ENCODE results near the gene MFAP2. TPM values are rescaled to one million over a fixed set of nuclear protein-coding genes. Genes with fewer than 3 reads are reported as not detected.

The MFAP2 gene
- total RNA-seq, 4 donors from 2014 or later, result 5.9 to 26.6 (median 13.5) TPM

- no peaks in the 10 kb centered on the region for H3K27me3 ChIP-seq
- peaks cover 0 to 53% (median 18%) of the 10 kb centered on the region in 4 donors for H3K4me1 ChIP-seq
- WGBS, 2 donors, result 64 to 70% methylated on average over 4 of the region's 4 CpGs
- no peak overlapping the region for H3K4me3 ChIP-seq
- peak overlapping the region in 1 of 4 donors; percentile 22 for H3K27ac ChIP-seq
- peaks cover 0 to 13% (median 5%) of the 10 kb centered on the region in 3 donors for H3K36me3 ChIP-seq
- TF ChIP-seq EP300 (IDR thresholded peaks at IDR 0.05) (no peak), POLR2A (IDR thresholded peaks at IDR 0.05) (no peak)
- no peak for DNase-seq (ENCODE audit: low spot score in 2 of 2)
- H3K9me3 ChIP-seq, result no peaks in the 10 kb centered on the region
Measured at GRCh38 chr1:17009706-17010105, 29.3 kb upstream of the MFAP2 start.

- Histone ChIP-seq H3K4me3 (no peak overlapping the region), H3K36me3 (peaks cover 0 to 27% (median 11%) of the 10 kb centered on the region in 3 donors), H3K27me3 (no peaks in the 10 kb centered on the region), H3K9me3 (no peaks in the 10 kb centered on the region), H3K27ac (no peak overlapping the region), H3K4me1 (peaks cover 0 to 39% (median 15%) of the 10 kb centered on the region in 4 donors)
- TF ChIP-seq CTCF (IDR thresholded peaks at IDR 0.05), result no peak
- no peak for TF ChIP-seq POLR2A (IDR thresholded peaks at IDR 0.05)
- TF ChIP-seq EP300 (IDR thresholded peaks at IDR 0.05), result no peak
- no peak for DNase-seq (ENCODE audit: low spot score in 2 of 2)
- WGBS, 2 donors, result 85 to 87% methylated on average over 15 of the region's 15 CpGs
Measured at GRCh38 chr1:17008208-17008855, 27.9 kb upstream of the MFAP2 start.

GRCh38 chr1:17007121-17007520 lies 26.7 kb upstream of the MFAP2 start:
- H3K4me1 ChIP-seq, result peaks cover 0 to 27% (median 15%) of the 10 kb centered on the region in 4 donors
- H3K27ac ChIP-seq, result no peak overlapping the region
- no peaks in the 10 kb centered on the region for H3K27me3 ChIP-seq
- no peak for TF ChIP-seq CTCF (IDR thresholded peaks at IDR 0.05)
- TF ChIP-seq EP300 (IDR thresholded peaks at IDR 0.05), result no peak
- no peak for TF ChIP-seq POLR2A (IDR thresholded peaks at IDR 0.05)
- no peaks in the 10 kb centered on the region for H3K9me3 ChIP-seq
- 79 to 82% methylated on average over 7 to 8 of the region's 8 CpGs for WGBS, 2 donors
- no peak overlapping the region for H3K4me3 ChIP-seq
- H3K36me3 ChIP-seq, result peaks cover 0 to 39% (median 20%) of the 10 kb centered on the region in 3 donors
- DNase-seq (ENCODE audit: low spot score in 2 of 2), result no peak

GRCh38 chr1:17005365-17005740 lies 24.9 kb upstream of the MFAP2 start:
- TF ChIP-seq POLR2A (IDR thresholded peaks at IDR 0.05), result no peak
- TF ChIP-seq EP300 (IDR thresholded peaks at IDR 0.05), result no peak
- no peak for TF ChIP-seq CTCF (IDR thresholded peaks at IDR 0.05)
- WGBS, 2 donors, result 92% methylated on average over 19 of the region's 19 CpGs
- H3K36me3 ChIP-seq, result peaks cover 0 to 56% (median 26%) of the 10 kb centered on the region in 3 donors

GRCh38 chr1:17004466-17005364 lies 24.3 kb upstream of the MFAP2 start:
- Histone ChIP-seq H3K9me3 (no peaks in the 10 kb centered on the region), H3K36me3 (peaks cover 0 to 62% (median 26%) of the 10 kb centered on the region in 3 donors), H3K27ac (no peak overlapping the region), H3K4me1 (peaks cover 0 to 7% (median under 1%) of the 10 kb centered on the region in 4 donors), H3K4me3 (no peak overlapping the region), H3K27me3 (no peaks in the 10 kb centered on the region)
- TF ChIP-seq CTCF (IDR thresholded peaks at IDR 0.05) (no peak), POLR2A (IDR thresholded peaks at IDR 0.05) (no peak), EP300 (IDR thresholded peaks at IDR 0.05) (no peak)
- 90 to 93% methylated on average over 21 to 23 of the region's 24 CpGs for WGBS, 2 donors
- DNase-seq (ENCODE audit: low spot score in 2 of 2), result no peak

More at GRCh38 chr1:17005365-17005740, 24.9 kb upstream of the MFAP2 start:
- no peaks in the 10 kb centered on the region for H3K9me3 ChIP-seq
- H3K27ac ChIP-seq, result no peak overlapping the region
- H3K27me3 ChIP-seq, result no peaks in the 10 kb centered on the region
- H3K4me3 ChIP-seq, result no peak overlapping the region
- peaks cover 0 to 13% (median 7%) of the 10 kb centered on the region in 4 donors for H3K4me1 ChIP-seq
- DNase-seq (ENCODE audit: low spot score in 2 of 2), result no peak

Data from tibial nerve (tissue), 4 donors.